ENCODE data around the gene ZNF235.
"Not testable (repeated sequence)": the region's sequence is repeated elsewhere in the genome, so short reads cannot be mapped to it uniquely, and the experiment has no call there.

Gene ZNF235

GRCh38 chr19:44304659-44305193, at the start of gene ZNF235:
ZNF235 (minus strand) TSS chr19:44305025; CDS start chr19:44303404, 1,621 bp downstream.
- Mint-ChIP-seq H3K27ac (peak within 1 kb of the TSS; percentile 83), H3K4me1 (ENCODE audit: low read depth) (peaks cover 23% of the 10 kb centered on the region)

GRCh38 chr19:44346556-44346955, 41.7 kb upstream of the ZNF235 start:
- no peaks in the 10 kb centered on the region for H3K4me1 Mint-ChIP-seq (ENCODE audit: low read depth)
- peaks cover 36% of the 10 kb centered on the region for H3K9me3 Mint-ChIP-seq (ENCODE audit: low read depth)
- H3K4me3 Mint-ChIP-seq, result no peak overlapping the region
- H3K27ac Mint-ChIP-seq, result no peak overlapping the region
- H3K36me3 Mint-ChIP-seq, result peaks cover 15% of the 10 kb centered on the region
- no peaks in the 10 kb centered on the region for H3K27me3 Mint-ChIP-seq

More at GRCh38 chr19:44304659-44305193, at the start of gene ZNF235:
- peaks cover 3% of the 10 kb centered on the region for H3K27me3 Mint-ChIP-seq
- peaks cover 8% of the 10 kb centered on the region for H3K9me3 Mint-ChIP-seq (ENCODE audit: low read depth)
- H3K36me3 Mint-ChIP-seq, result peaks cover 27% of the 10 kb centered on the region
- H3K4me3 Mint-ChIP-seq, result peak within 1 kb of the TSS; percentile 92

- H3K4me3 Mint-ChIP-seq, result no peak overlapping the region
- no peak overlapping the region for H3K27ac Mint-ChIP-seq
- H3K36me3 Mint-ChIP-seq, result peaks cover 15% of the 10 kb centered on the region
- no peaks in the 10 kb centered on the region for H3K4me1 Mint-ChIP-seq (ENCODE audit: low read depth)
- peaks cover 39% of the 10 kb centered on the region for H3K9me3 Mint-ChIP-seq (ENCODE audit: low read depth)
- no peaks in the 10 kb centered on the region for H3K27me3 Mint-ChIP-seq
These were observed 41.1 kb upstream of the ZNF235 start for GRCh38 chr19:44345959-44346358.

GRCh38 chr19:44344255-44344654, 39.4 kb upstream of the ZNF235 start:
- Mint-ChIP-seq H3K9me3 (ENCODE audit: low read depth) (peaks cover 31% of the 10 kb centered on the region), H3K27ac (no peak overlapping the region), H3K27me3 (no peaks in the 10 kb centered on the region), H3K4me3 (no peak overlapping the region), H3K4me1 (ENCODE audit: low read depth) (no peaks in the 10 kb centered on the region), H3K36me3 (peaks cover 5% of the 10 kb centered on the region)

DNA sequence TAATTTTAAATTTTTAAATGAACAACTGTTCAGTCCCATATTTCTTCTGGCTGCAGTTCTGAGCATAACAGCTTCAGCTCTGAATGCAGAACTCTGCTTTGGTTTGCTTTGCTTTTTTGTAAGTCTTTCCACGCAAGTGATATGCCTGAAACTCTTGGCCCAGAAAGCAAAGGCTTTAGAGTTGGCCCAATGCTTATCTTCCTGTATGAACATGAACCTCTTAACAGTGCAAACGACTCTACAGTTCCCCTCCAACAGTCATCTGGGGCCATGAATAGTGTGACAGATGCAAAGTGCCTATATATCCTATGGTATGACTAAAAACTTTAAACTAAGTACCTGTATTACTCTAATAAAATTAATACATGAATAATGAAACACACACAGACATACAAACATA, 37.0 kb upstream of the ZNF235 start:
- Mint-ChIP-seq H3K27ac (no peak overlapping the region), H3K4me1 (ENCODE audit: low read depth) (no peaks in the 10 kb centered on the region), H3K27me3 (no peaks in the 10 kb centered on the region), H3K4me3 (no peak overlapping the region), H3K36me3 (peaks cover 10% of the 10 kb centered on the region), H3K9me3 (ENCODE audit: low read depth) (peaks cover 29% of the 10 kb centered on the region)

DNA sequence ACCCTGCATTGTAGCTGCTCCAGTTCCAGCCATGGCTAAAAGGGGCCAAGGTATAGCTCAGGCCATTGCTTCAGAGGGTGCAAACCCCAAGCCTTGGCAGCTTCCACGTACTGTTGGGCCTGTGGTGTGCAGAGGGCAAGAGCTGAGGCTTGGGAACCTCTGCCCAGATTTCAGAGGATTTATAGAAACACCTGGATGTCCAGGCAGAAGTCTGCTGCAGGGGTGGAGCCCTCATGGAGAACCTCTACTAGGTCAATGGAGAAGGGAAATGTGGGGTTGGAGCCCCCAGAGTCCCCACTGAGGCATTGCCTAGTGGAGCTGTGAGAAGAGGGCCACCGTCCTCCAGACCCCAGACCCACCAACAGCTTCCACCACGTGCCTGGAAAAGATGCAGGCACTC, 29.8 kb upstream of the ZNF235 start:
- peaks cover 37% of the 10 kb centered on the region for H3K9me3 Mint-ChIP-seq (ENCODE audit: low read depth)
- H3K27me3 Mint-ChIP-seq; H3K27ac Mint-ChIP-seq; H3K4me1 Mint-ChIP-seq (ENCODE audit: low read depth); H3K4me3 Mint-ChIP-seq: not testable (repeated sequence)
- H3K36me3 Mint-ChIP-seq, result peaks cover 23% of the 10 kb centered on the region

DNA sequence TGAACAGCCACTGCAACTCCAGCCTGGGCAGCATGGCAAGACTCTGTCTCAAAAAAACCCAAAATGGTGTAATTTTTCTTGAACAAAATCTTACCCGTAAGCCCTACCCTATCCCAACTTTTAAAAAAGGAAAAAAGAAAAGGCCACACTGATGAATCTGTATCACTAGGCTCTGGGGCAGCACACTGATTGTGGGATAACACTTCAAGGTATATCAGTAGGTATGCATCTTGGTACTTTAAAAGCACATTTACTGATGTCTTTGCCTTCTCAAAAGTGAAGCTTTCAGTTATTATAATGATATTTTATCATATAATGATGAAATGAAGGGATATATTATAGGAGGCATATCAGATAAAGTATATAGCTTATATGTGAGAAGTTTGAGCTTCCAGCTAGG, 27.3 kb upstream of the ZNF235 start:
- no peak overlapping the region for H3K27ac Mint-ChIP-seq

GRCh38 chr19:44315883-44316282, 11.1 kb upstream of the ZNF235 start:
- no peak overlapping the region for H3K4me3 Mint-ChIP-seq
- H3K9me3 Mint-ChIP-seq (ENCODE audit: low read depth), result peaks cover 38% of the 10 kb centered on the region
- no peak overlapping the region for H3K27ac Mint-ChIP-seq
- H3K36me3 Mint-ChIP-seq, result peaks cover 19% of the 10 kb centered on the region
- peaks cover 9% of the 10 kb centered on the region for H3K27me3 Mint-ChIP-seq
- H3K4me1 Mint-ChIP-seq (ENCODE audit: low read depth), result no peaks in the 10 kb centered on the region

More for the DNA sequence above, 27.3 kb upstream of the ZNF235 start:
- Mint-ChIP-seq H3K36me3 (peaks cover 22% of the 10 kb centered on the region), H3K9me3 (ENCODE audit: low read depth) (peaks cover 38% of the 10 kb centered on the region), H3K4me3 (no peak overlapping the region), H3K4me1 (ENCODE audit: low read depth) (no peaks in the 10 kb centered on the region), H3K27me3 (peaks cover 1% of the 10 kb centered on the region)

- H3K27me3 Mint-ChIP-seq, result peaks cover 16% of the 10 kb centered on the region
- H3K27ac Mint-ChIP-seq, result no peak overlapping the region
- peaks cover 17% of the 10 kb centered on the region for H3K36me3 Mint-ChIP-seq
- H3K9me3 Mint-ChIP-seq (ENCODE audit: low read depth), result peaks cover 25% of the 10 kb centered on the region
- no peaks in the 10 kb centered on the region for H3K4me1 Mint-ChIP-seq (ENCODE audit: low read depth)
- H3K4me3 Mint-ChIP-seq, result no peak overlapping the region
These were observed 8.4 kb upstream of the ZNF235 start for GRCh38 chr19:44313231-44313630.

- Mint-ChIP-seq H3K4me3 (no peak overlapping the region), H3K36me3 (peaks cover 11% of the 10 kb centered on the region), H3K27me3 (peaks cover 9% of the 10 kb centered on the region), H3K9me3 (ENCODE audit: low read depth) (peaks cover 8% of the 10 kb centered on the region), H3K27ac (no peak overlapping the region), H3K4me1 (ENCODE audit: low read depth) (peaks cover 19% of the 10 kb centered on the region)
These were observed 3.2 kb upstream of the ZNF235 start for GRCh38 chr19:44308011-44308410.

- peaks cover 21% of the 10 kb centered on the region for H3K4me1 Mint-ChIP-seq (ENCODE audit: low read depth)
- peaks cover 16% of the 10 kb centered on the region for H3K36me3 Mint-ChIP-seq
- H3K9me3 Mint-ChIP-seq (ENCODE audit: low read depth), result peaks cover 8% of the 10 kb centered on the region
- H3K4me3 Mint-ChIP-seq, result no peak overlapping the region
- peaks cover 7% of the 10 kb centered on the region for H3K27me3 Mint-ChIP-seq
- H3K27ac Mint-ChIP-seq, result no peak overlapping the region
These were observed 1.5 kb upstream of the ZNF235 start for GRCh38 chr19:44306283-44306682.

- peaks cover 22% of the 10 kb centered on the region for H3K36me3 Mint-ChIP-seq
- H3K27me3 Mint-ChIP-seq, result peaks cover 6% of the 10 kb centered on the region
- peaks cover 23% of the 10 kb centered on the region for H3K4me1 Mint-ChIP-seq (ENCODE audit: low read depth)
- H3K27ac Mint-ChIP-seq, result no peak overlapping the region
- peaks cover 8% of the 10 kb centered on the region for H3K9me3 Mint-ChIP-seq (ENCODE audit: low read depth)
- peak overlapping the region; percentile 92 for H3K4me3 Mint-ChIP-seq
These were observed 632 bp upstream of the ZNF235 start for GRCh38 chr19:44305457-44305856.

GRCh38 chr19:44303976-44304568, 753 bp downstream of the ZNF235 start:
- Mint-ChIP-seq H3K27me3 (peaks cover 3% of the 10 kb centered on the region), H3K4me1 (ENCODE audit: low read depth) (peaks cover 23% of the 10 kb centered on the region), H3K4me3 (peak overlapping the region; percentile 92), H3K36me3 (peaks cover 31% of the 10 kb centered on the region), H3K9me3 (ENCODE audit: low read depth) (peaks cover 8% of the 10 kb centered on the region), H3K27ac (peak overlapping the region; percentile 83)

DNA sequence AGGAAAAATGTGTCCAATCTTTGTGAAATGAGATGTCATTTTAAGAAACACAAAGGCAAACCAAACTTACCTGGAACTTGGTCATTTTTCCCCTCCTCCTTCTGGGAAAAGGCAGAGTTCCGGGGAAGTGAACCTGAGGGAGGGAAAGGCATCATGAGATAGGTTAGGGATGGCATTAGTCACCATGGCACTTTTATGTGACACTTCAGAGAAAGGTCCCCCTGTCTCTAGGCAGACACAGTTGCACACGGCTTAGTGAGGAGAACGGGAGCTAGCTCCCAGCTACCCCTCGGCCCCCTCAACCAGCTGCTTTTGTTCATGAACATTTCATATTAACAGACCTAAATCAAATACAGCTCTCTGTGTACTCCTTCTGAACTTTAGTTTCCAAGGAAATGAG, 1.5 kb downstream of the ZNF235 start:
- no peak overlapping the region for H3K27ac Mint-ChIP-seq
- H3K4me1 Mint-ChIP-seq (ENCODE audit: low read depth), result peaks cover 23% of the 10 kb centered on the region
- peaks cover 9% of the 10 kb centered on the region for H3K9me3 Mint-ChIP-seq (ENCODE audit: low read depth)
- H3K27me3 Mint-ChIP-seq, result no peaks in the 10 kb centered on the region
- H3K4me3 Mint-ChIP-seq, result peak overlapping the region; percentile 92
- peaks cover 33% of the 10 kb centered on the region for H3K36me3 Mint-ChIP-seq

DNA sequence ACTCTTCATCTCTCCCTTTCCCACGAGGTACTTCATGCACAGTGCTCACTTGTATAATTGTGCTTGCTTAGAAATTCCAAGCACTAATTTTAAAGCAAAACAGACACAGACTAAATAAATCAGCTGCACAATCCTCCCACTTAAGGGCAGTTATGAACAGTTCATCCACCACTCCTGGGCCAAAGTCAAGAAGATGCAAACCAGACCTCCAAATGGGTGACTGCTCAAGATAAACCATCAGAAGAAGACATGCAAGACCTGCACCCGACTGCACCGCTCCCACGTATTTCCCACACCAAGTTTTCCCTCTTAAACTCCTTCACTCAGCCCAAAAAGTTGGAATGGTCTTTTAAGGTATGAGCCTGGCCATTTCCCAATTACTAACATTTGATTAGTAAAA, 19.9 kb downstream of the ZNF235 start:
- Mint-ChIP-seq H3K9me3 (ENCODE audit: low read depth) (peaks cover 42% of the 10 kb centered on the region), H3K4me3 (no peak overlapping the region), H3K27me3 (no peaks in the 10 kb centered on the region), H3K27ac (no peak overlapping the region), H3K4me1 (ENCODE audit: low read depth) (no peaks in the 10 kb centered on the region), H3K36me3 (peaks cover 59% of the 10 kb centered on the region)

- no peak overlapping the region for H3K27ac Mint-ChIP-seq
- no peaks in the 10 kb centered on the region for H3K4me1 Mint-ChIP-seq (ENCODE audit: low read depth)
- no peaks in the 10 kb centered on the region for H3K27me3 Mint-ChIP-seq
- H3K4me3 Mint-ChIP-seq, result no peak overlapping the region
- peaks cover 38% of the 10 kb centered on the region for H3K9me3 Mint-ChIP-seq (ENCODE audit: low read depth)
- peaks cover 54% of the 10 kb centered on the region for H3K36me3 Mint-ChIP-seq
These were observed 22.0 kb downstream of the ZNF235 start for GRCh38 chr19:44282846-44283245.

Data from activated naive CD8-positive, alpha-beta T cell (primary cell).